Measurements from ENCODE around the gene ALOX5. TPM values are rescaled to one million over a fixed set of nuclear protein-coding genes. Genes with fewer than 3 reads are reported as not detected.

Gene ALOX5
- total RNA-seq, 1 experiment from 2014 or later: 3.4 TPM

DNA sequence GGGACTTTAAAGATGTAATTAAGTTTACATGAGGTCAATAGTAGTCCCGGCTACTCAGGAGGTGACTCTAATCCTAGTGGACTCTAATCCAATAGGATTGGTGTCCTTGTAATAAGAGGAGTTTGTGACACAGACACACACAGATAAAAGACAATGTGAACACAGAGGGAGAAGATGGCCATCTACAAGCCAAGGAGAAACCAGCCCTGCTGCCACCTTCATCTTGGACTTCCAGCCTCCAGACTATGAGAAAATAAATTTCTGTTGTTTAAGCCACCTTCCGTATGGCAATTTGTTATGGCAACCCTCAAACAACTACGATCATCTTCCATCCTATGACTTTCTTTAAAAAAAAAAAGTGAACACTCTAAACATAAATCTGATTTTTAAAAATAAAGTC lies 116.3 kb downstream of the ALOX5 start:
- no peak overlapping the region for H3K27ac Mint-ChIP-seq
- no peak overlapping the region for H3K4me3 Mint-ChIP-seq
- ATAC-seq (no peak), DNase-seq (ENCODE audit: low spot score) (no peak)
- H3K27me3 Mint-ChIP-seq (ENCODE audit: low read depth): no peaks in the 10 kb centered on the region
- H3K36me3 Mint-ChIP-seq: peaks cover 9% of the 10 kb centered on the region
- H3K4me1 Mint-ChIP-seq: no peaks in the 10 kb centered on the region
- ChIA-PET CTCF (no interaction called here), POLR2A (no interaction called here)
- H3K9me3 Mint-ChIP-seq: peaks cover 41% of the 10 kb centered on the region
- TF ChIP-seq, protein P1, sequence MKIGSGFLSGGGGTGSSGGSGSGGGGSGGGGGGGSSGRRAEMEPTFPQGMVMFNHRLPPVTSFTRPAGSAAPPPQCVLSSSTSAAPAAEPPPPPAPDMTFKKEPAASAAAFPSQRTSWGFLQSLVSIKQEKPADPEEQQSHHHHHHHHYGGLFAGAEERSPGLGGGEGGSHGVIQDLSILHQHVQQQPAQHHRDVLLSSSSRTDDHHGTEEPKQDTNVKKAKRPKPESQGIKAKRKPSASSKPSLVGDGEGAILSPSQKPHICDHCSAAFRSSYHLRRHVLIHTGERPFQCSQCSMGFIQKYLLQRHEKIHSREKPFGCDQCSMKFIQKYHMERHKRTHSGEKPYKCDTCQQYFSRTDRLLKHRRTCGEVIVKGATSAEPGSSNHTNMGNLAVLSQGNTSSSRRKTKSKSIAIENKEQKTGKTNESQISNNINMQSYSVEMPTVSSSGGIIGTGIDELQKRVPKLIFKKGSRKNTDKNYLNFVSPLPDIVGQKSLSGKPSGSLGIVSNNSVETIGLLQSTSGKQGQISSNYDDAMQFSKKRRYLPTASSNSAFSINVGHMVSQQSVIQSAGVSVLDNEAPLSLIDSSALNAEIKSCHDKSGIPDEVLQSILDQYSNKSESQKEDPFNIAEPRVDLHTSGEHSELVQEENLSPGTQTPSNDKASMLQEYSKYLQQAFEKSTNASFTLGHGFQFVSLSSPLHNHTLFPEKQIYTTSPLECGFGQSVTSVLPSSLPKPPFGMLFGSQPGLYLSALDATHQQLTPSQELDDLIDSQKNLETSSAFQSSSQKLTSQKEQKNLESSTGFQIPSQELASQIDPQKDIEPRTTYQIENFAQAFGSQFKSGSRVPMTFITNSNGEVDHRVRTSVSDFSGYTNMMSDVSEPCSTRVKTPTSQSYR (CRISPR knock-in tag; IDR thresholded peaks at IDR 0.05): no peak
- TF ChIP-seq ELF4 (CRISPR knock-in tag; IDR thresholded peaks at IDR 0.05; ENCODE audit: low read depth) (no peak), RORB (CRISPR knock-in tag; IDR thresholded peaks at IDR 0.05) (no peak), ZNF416 (CRISPR knock-in tag; IDR thresholded peaks at IDR 0.05) (no peak), MXD4 (CRISPR knock-in tag; IDR thresholded peaks at IDR 0.05; ENCODE audit: borderline replicate concordance) (no peak), ZNF317 (CRISPR knock-in tag; IDR thresholded peaks at IDR 0.05; ENCODE audit: borderline replicate concordance, low read depth) (no peak), SOX15 (CRISPR knock-in tag; IDR thresholded peaks at IDR 0.05) (no peak), ETV6 (CRISPR knock-in tag; IDR thresholded peaks at IDR 0.05) (no peak)
- TF ChIP-seq, protein P2, sequence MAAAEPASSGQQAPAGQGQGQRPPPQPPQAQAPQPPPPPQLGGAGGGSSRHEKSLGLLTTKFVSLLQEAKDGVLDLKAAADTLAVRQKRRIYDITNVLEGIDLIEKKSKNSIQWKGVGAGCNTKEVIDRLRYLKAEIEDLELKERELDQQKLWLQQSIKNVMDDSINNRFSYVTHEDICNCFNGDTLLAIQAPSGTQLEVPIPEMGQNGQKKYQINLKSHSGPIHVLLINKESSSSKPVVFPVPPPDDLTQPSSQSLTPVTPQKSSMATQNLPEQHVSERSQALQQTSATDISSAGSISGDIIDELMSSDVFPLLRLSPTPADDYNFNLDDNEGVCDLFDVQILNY (CRISPR knock-in tag; IDR thresholded peaks at IDR 0.05): no peak
- TF ChIP-seq, protein P3, sequence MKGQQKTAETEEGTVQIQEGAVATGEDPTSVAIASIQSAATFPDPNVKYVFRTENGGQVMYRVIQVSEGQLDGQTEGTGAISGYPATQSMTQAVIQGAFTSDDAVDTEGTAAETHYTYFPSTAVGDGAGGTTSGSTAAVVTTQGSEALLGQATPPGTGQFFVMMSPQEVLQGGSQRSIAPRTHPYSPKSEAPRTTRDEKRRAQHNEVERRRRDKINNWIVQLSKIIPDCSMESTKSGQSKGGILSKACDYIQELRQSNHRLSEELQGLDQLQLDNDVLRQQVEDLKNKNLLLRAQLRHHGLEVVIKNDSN (CRISPR knock-in tag; IDR thresholded peaks at IDR 0.05): no peak
- TF ChIP-seq, protein P4, sequence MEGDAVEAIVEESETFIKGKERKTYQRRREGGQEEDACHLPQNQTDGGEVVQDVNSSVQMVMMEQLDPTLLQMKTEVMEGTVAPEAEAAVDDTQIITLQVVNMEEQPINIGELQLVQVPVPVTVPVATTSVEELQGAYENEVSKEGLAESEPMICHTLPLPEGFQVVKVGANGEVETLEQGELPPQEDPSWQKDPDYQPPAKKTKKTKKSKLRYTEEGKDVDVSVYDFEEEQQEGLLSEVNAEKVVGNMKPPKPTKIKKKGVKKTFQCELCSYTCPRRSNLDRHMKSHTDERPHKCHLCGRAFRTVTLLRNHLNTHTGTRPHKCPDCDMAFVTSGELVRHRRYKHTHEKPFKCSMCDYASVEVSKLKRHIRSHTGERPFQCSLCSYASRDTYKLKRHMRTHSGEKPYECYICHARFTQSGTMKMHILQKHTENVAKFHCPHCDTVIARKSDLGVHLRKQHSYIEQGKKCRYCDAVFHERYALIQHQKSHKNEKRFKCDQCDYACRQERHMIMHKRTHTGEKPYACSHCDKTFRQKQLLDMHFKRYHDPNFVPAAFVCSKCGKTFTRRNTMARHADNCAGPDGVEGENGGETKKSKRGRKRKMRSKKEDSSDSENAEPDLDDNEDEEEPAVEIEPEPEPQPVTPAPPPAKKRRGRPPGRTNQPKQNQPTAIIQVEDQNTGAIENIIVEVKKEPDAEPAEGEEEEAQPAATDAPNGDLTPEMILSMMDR (IDR thresholded peaks at IDR 0.05): no peak
- TF ChIP-seq, protein P5, sequence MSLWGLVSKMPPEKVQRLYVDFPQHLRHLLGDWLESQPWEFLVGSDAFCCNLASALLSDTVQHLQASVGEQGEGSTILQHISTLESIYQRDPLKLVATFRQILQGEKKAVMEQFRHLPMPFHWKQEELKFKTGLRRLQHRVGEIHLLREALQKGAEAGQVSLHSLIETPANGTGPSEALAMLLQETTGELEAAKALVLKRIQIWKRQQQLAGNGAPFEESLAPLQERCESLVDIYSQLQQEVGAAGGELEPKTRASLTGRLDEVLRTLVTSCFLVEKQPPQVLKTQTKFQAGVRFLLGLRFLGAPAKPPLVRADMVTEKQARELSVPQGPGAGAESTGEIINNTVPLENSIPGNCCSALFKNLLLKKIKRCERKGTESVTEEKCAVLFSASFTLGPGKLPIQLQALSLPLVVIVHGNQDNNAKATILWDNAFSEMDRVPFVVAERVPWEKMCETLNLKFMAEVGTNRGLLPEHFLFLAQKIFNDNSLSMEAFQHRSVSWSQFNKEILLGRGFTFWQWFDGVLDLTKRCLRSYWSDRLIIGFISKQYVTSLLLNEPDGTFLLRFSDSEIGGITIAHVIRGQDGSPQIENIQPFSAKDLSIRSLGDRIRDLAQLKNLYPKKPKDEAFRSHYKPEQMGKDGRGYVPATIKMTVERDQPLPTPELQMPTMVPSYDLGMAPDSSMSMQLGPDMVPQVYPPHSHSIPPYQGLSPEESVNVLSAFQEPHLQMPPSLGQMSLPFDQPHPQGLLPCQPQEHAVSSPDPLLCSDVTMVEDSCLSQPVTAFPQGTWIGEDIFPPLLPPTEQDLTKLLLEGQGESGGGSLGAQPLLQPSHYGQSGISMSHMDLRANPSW (CRISPR knock-in tag; conservative IDR thresholded peaks at IDR 0.05; ENCODE audit: low read depth): no peak
- TF ChIP-seq, protein P6, sequence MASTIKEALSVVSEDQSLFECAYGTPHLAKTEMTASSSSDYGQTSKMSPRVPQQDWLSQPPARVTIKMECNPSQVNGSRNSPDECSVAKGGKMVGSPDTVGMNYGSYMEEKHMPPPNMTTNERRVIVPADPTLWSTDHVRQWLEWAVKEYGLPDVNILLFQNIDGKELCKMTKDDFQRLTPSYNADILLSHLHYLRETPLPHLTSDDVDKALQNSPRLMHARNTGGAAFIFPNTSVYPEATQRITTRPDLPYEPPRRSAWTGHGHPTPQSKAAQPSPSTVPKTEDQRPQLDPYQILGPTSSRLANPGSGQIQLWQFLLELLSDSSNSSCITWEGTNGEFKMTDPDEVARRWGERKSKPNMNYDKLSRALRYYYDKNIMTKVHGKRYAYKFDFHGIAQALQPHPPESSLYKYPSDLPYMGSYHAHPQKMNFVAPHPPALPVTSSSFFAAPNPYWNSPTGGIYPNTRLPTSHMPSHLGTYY (CRISPR knock-in tag; IDR thresholded peaks at IDR 0.05): no peak
- TF ChIP-seq, protein P7, sequence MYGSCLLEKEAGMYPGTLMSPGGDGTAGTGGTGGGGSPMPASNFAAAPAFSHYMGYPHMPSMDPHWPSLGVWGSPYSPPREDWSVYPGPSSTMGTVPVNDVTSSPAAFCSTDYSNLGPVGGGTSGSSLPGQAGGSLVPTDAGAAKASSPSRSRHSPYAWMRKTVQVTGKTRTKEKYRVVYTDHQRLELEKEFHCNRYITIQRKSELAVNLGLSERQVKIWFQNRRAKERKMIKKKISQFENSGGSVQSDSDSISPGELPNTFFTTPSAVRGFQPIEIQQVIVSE (CRISPR knock-in tag; IDR thresholded peaks at IDR 0.05; ENCODE audit: borderline replicate concordance): no peak
- TF ChIP-seq, protein P8, sequence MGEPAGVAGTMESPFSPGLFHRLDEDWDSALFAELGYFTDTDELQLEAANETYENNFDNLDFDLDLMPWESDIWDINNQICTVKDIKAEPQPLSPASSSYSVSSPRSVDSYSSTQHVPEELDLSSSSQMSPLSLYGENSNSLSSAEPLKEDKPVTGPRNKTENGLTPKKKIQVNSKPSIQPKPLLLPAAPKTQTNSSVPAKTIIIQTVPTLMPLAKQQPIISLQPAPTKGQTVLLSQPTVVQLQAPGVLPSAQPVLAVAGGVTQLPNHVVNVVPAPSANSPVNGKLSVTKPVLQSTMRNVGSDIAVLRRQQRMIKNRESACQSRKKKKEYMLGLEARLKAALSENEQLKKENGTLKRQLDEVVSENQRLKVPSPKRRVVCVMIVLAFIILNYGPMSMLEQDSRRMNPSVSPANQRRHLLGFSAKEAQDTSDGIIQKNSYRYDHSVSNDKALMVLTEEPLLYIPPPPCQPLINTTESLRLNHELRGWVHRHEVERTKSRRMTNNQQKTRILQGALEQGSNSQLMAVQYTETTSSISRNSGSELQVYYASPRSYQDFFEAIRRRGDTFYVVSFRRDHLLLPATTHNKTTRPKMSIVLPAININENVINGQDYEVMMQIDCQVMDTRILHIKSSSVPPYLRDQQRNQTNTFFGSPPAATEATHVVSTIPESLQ (CRISPR knock-in tag; IDR thresholded peaks at IDR 0.05): no peak
- TF ChIP-seq, protein P9, sequence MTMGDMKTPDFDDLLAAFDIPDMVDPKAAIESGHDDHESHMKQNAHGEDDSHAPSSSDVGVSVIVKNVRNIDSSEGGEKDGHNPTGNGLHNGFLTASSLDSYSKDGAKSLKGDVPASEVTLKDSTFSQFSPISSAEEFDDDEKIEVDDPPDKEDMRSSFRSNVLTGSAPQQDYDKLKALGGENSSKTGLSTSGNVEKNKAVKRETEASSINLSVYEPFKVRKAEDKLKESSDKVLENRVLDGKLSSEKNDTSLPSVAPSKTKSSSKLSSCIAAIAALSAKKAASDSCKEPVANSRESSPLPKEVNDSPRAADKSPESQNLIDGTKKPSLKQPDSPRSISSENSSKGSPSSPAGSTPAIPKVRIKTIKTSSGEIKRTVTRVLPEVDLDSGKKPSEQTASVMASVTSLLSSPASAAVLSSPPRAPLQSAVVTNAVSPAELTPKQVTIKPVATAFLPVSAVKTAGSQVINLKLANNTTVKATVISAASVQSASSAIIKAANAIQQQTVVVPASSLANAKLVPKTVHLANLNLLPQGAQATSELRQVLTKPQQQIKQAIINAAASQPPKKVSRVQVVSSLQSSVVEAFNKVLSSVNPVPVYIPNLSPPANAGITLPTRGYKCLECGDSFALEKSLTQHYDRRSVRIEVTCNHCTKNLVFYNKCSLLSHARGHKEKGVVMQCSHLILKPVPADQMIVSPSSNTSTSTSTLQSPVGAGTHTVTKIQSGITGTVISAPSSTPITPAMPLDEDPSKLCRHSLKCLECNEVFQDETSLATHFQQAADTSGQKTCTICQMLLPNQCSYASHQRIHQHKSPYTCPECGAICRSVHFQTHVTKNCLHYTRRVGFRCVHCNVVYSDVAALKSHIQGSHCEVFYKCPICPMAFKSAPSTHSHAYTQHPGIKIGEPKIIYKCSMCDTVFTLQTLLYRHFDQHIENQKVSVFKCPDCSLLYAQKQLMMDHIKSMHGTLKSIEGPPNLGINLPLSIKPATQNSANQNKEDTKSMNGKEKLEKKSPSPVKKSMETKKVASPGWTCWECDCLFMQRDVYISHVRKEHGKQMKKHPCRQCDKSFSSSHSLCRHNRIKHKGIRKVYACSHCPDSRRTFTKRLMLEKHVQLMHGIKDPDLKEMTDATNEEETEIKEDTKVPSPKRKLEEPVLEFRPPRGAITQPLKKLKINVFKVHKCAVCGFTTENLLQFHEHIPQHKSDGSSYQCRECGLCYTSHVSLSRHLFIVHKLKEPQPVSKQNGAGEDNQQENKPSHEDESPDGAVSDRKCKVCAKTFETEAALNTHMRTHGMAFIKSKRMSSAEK (CRISPR knock-in tag; IDR thresholded peaks at IDR 0.05; ENCODE audit: borderline replicate concordance): no peak
- TF ChIP-seq, protein P10, sequence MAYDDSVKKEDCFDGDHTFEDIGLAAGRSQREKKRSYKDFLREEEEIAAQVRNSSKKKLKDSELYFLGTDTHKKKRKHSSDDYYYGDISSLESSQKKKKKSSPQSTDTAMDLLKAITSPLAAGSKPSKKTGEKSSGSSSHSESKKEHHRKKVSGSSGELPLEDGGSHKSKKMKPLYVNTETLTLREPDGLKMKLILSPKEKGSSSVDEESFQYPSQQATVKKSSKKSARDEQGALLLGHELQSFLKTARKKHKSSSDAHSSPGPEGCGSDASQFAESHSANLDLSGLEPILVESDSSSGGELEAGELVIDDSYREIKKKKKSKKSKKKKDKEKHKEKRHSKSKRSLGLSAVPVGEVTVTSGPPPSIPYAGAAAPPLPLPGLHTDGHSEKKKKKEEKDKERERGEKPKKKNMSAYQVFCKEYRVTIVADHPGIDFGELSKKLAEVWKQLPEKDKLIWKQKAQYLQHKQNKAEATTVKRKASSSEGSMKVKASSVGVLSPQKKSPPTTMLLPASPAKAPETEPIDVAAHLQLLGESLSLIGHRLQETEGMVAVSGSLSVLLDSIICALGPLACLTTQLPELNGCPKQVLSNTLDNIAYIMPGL (CRISPR knock-in tag; IDR thresholded peaks at IDR 0.05): no peak

All from WTC11 (cell line).